CD14-positive monocyte (primary cell): ENCODE measurements around the gene MMD2. TPM values are rescaled to one million over a fixed set of nuclear protein-coding genes. Genes with fewer than 3 reads are reported as not detected.
A peak's percentile ranks its signal among the peaks of the same experiment; 100 is the strongest.

Experiments used
- DNase-seq, 3 donors: peaks; one replicate each; pipeline ENCODE4 v3.0.0-alpha.2; 2011 to 2022
- H2AFZ ChIP-seq: 2 replicates; pipeline ENCODE4 v1.6.0; 2012; ENCODE audit warnings: mild to moderate bottlenecking, low read depth, low read length, inconsistent platforms; ENCODE audit not compliant: insufficient read depth, poor library complexity, severe bottlenecking
- H3K27ac ChIP-seq, 2 donors: 1 replicate in 1 of 2; 2 replicates in 1 of 2; pipeline ENCODE4 v1.5.1; 2012 to 2013; ENCODE audit warnings: low read length in 2 of 2, control low read depth in 1 of 2, inconsistent platforms in 1 of 2, low read depth in 1 of 2, mild to moderate bottlenecking in 1 of 2
- H3K27me3 ChIP-seq, 2 donors: one replicate each; pipeline versions ENCODE4 v1.6.0 to v1.6.1; 2011 to 2013; ENCODE audit warnings: low read length in 2 of 2; ENCODE audit not compliant: control insufficient read depth in 2 of 2, insufficient read depth in 2 of 2
- H3K36me3 ChIP-seq, 2 donors: replicated peaks in 1 of 2; 1 replicate in 1 of 2; 2 replicates in 1 of 2; pipeline versions ENCODE4 v1.5.1 to v1.6.1; 2012 to 2013; ENCODE audit warnings: low read length in 2 of 2, control low read depth in 1 of 2, inconsistent platforms in 1 of 2, mild to moderate bottlenecking in 1 of 2; ENCODE audit not compliant: insufficient read depth in 2 of 2, control insufficient read depth in 1 of 2
- H3K4me1 ChIP-seq, 2 donors: 1 replicate in 1 of 2; 2 replicates in 1 of 2; pipeline versions ENCODE4 v1.5.1 to v1.6.1; 2012 to 2013; ENCODE audit warnings: low read length in 2 of 2, control low read depth in 1 of 2, inconsistent platforms in 1 of 2, mild to moderate bottlenecking in 1 of 2, moderate library complexity in 1 of 2; ENCODE audit not compliant: insufficient read depth in 2 of 2, control insufficient read depth in 1 of 2
- H3K4me2 ChIP-seq: replicated peaks from 2 replicates; pipeline ENCODE3; 2012; ENCODE audit warnings: low read length, moderate library complexity, mild to moderate bottlenecking; ENCODE audit not compliant: poor library complexity, severe bottlenecking; ENCODE audit errors: extremely low read depth
- H3K4me3 ChIP-seq, 3 experiments: fragments of 200-600 bp in 1 of 3; sonication (generic) in 1 of 3; replicated peaks in 1 of 3; 1 replicate in 2 of 3; 2 replicates in 1 of 3; pipeline ENCODE4 v1.5.1; 2011 to 2013; ENCODE audit warnings: low read length in 3 of 3, mild to moderate bottlenecking in 3 of 3, control low read depth in 2 of 3, low read depth in 2 of 3, inconsistent platforms in 1 of 3, moderate library complexity in 1 of 3
- H3K79me2 ChIP-seq: 2 replicates; pipeline ENCODE4 v1.6.0; 2012; ENCODE audit warnings: mild to moderate bottlenecking, control low read depth, inconsistent platforms, low read length, moderate library complexity; ENCODE audit not compliant: insufficient read depth
- H3K9ac ChIP-seq: 2 replicates; pipeline ENCODE4 v1.6.0; 2017; ENCODE audit warnings: low read length, mild to moderate bottlenecking; ENCODE audit not compliant: insufficient read depth, poor library complexity, severe bottlenecking
- H3K9me3 ChIP-seq, 2 donors: replicated peaks in 1 of 2; 1 replicate in 1 of 2; 2 replicates in 1 of 2; pipeline versions ENCODE4 v1.5.1 to v1.6.1; 2012 to 2013; ENCODE audit warnings: low read length in 2 of 2, control low read depth in 1 of 2; ENCODE audit not compliant: control insufficient read depth in 1 of 2, insufficient read depth in 1 of 2
- H4K20me1 ChIP-seq: 2 replicates; pipeline ENCODE4 v1.6.0; 2012; ENCODE audit warnings: mild to moderate bottlenecking, low read length, control low read depth, moderate library complexity; ENCODE audit not compliant: insufficient read depth
- H3K27ac Mint-ChIP-seq, 7 donors: one replicate each; pipeline ENCODE4 v1.8.0; 2020; ENCODE audit warnings: mild to moderate bottlenecking in 7 of 7, mixed read lengths in 7 of 7, moderate library complexity in 6 of 7, inconsistent platforms in 2 of 7
- H3K27me3 Mint-ChIP-seq, 3 donors: one replicate each; pipeline ENCODE4 v1.8.0; 2021 to 2022; ENCODE audit warnings: low read depth in 3 of 3, mild to moderate bottlenecking in 3 of 3, mixed read lengths in 3 of 3, moderate library complexity in 3 of 3, inconsistent platforms in 1 of 3
- H3K36me3 Mint-ChIP-seq, 2 donors: one replicate each; pipeline ENCODE4 v1.8.0; 2020; ENCODE audit warnings: mixed read lengths in 2 of 2, inconsistent platforms in 1 of 2, mild to moderate bottlenecking in 1 of 2
- H3K4me1 Mint-ChIP-seq: one replicate; pipeline ENCODE4 v1.8.0; 2020; ENCODE audit warnings: mild to moderate bottlenecking, mixed read lengths
- H3K4me3 Mint-ChIP-seq, 2 donors: one replicate each; pipeline ENCODE4 v1.8.0; 2020; ENCODE audit warnings: mild to moderate bottlenecking in 2 of 2, mixed read lengths in 2 of 2, moderate library complexity in 1 of 2
- H3K9me3 Mint-ChIP-seq, 7 donors: one replicate each; pipeline ENCODE4 v1.8.0; 2020 to 2022; ENCODE audit warnings: mixed read lengths in 7 of 7, mild to moderate bottlenecking in 6 of 7, moderate library complexity in 6 of 7, inconsistent platforms in 2 of 7
- CTCF ChIP-seq: fragments of 200-600 bp; IDR thresholded peaks from one replicate; pipeline ENCODE4 v1.8.0; 2022; ENCODE audit warnings: antibody characterized with exemption, mild to moderate bottlenecking
- WGBS: methylation state at CpG from one replicate; pipeline ENCODE4 v1.1.5; 2013; ENCODE audit warnings: missing lambda C conversion rate; ENCODE audit not compliant: insufficient coverage; 5-methylcytosine and 5-hydroxymethylcytosine counted together
- intact Hi-C, 2 donors: fragments of 100-400 bp; cut with micrococcal nuclease; formaldehyde crosslinking; loops; one replicate each; pipeline versions ENCODE4 v1.15.0 to v1.15.1; 2023
- polyA plus RNA-seq, 3 donors: library from polyadenylated mRNA; depleted of rRNA in 1 of 3; unstranded in 2 of 3; stranded (reverse) in 1 of 3; fragments of 300-500 nt in 2 of 3; fragments of >200 nt in 1 of 3; fragmentation: Illumina TruSeq in 2 of 3; gene quantifications; 1 replicate in 2 of 3; 2 replicates in 1 of 3; pipeline ENCODE4 v1.2.3, GENCODE V29; 2012 to 2021

Gene MMD2
- polyA plus RNA-seq, 3 donors: not detected

- WGBS: 12% methylated on average over 33 of the region's 46 CpGs
- peak within 1 kb of the TSS; percentile 41 for H3K4me2 ChIP-seq
- no peak within 1 kb of the TSS for H3K27ac ChIP-seq
- Mint-ChIP-seq H3K27me3 (peaks cover 26 to 35% (median 28%) of the 10 kb centered on the region in 3 donors), H3K36me3 (no peaks in the 10 kb centered on the region), H3K4me3 (peak within 1 kb of the TSS; percentile 48 to 81), H3K9me3 (peaks cover 9 to 31% (median 26%) of the 10 kb centered on the region in 7 donors), H3K4me1 (peaks cover 5% of the 10 kb centered on the region), H3K27ac (no peak within 1 kb of the TSS)
- no peaks in the 10 kb centered on the region for H4K20me1 ChIP-seq
- H3K9me3 ChIP-seq: peaks cover 15 to 27% of the 10 kb centered on the region in 2 donors
- H2AFZ ChIP-seq: peak within 1 kb of the TSS; percentile 55
- H3K79me2 ChIP-seq: no peaks in the 10 kb centered on the region
- DNase-seq: no peak
- no peak within 1 kb of the TSS for H3K9ac ChIP-seq
- H3K4me1 ChIP-seq: peaks cover 0 to 5% of the 10 kb centered on the region in 2 donors
- H3K27me3 ChIP-seq: peaks cover 33 to 36% of the 10 kb centered on the region in 2 donors
- intact Hi-C loops: no loop called here
- no peaks in the 10 kb centered on the region for H3K36me3 ChIP-seq
- TF ChIP-seq CTCF: no peak
- peak within 1 kb of the TSS in 2 of 3 experiments; percentile 3 to 54 for H3K4me3 ChIP-seq
These were observed 97.3 kb downstream of the MMD2 start, which contains the start of gene PAPOLB for GRCh38 chr7:4861673-4862072. Gene PAPOLB (minus strand): TSS chr7:4862030. CDS start chr7:4861810, 220 bp downstream.

GRCh38 chr7:4861227-4861626 is 97.8 kb downstream of the MMD2 start:
- Histone ChIP-seq H3K9me3 (peaks cover 15 to 27% of the 10 kb centered on the region in 2 donors), H3K9ac (no peak overlapping the region), H3K79me2 (no peaks in the 10 kb centered on the region), H3K4me3 (peak overlapping the region in 1 of 3 experiments; percentile 54), H3K27ac (no peak overlapping the region), H2AFZ (peak overlapping the region; percentile 55), H3K4me1 (peaks cover 0 to 5% of the 10 kb centered on the region in 2 donors), H3K27me3 (peaks cover 33 to 36% of the 10 kb centered on the region in 2 donors), H3K36me3 (no peaks in the 10 kb centered on the region), H4K20me1 (no peaks in the 10 kb centered on the region), H3K4me2 (peak overlapping the region; percentile 41)
- no peak for TF ChIP-seq CTCF
- H3K4me3 Mint-ChIP-seq: peak overlapping the region; percentile 48 to 77
- intact Hi-C loops: no loop called here
- 74% methylated on average over 8 of the region's 11 CpGs for whole genome bisulfite sequencing
- H3K27ac Mint-ChIP-seq: no peak overlapping the region
- H3K9me3 Mint-ChIP-seq: peaks cover 9 to 31% (median 26%) of the 10 kb centered on the region in 7 donors
- DNase-seq: no peak
- peaks cover 5% of the 10 kb centered on the region for H3K4me1 Mint-ChIP-seq
- no peaks in the 10 kb centered on the region for H3K36me3 Mint-ChIP-seq
- H3K27me3 Mint-ChIP-seq: peaks cover 26 to 35% (median 28%) of the 10 kb centered on the region in 3 donors
